Stimulated activated naive CD4-positive, alpha-beta T cell treated with Interleukin-2 at 50 U/mL for 16 hours (primary cell): ENCODE results near the gene FAM151A.

ENCODE experiments used
- DNase-seq: peaks from one replicate; lab custom pipeline; 2025; lab: John Stamatoyannopoulos, UW

FAM151A gene

GRCh38 chr1:54623216-54624007 lies at the start of gene FAM151A:
TSS of gene FAM151A (minus strand) at chr1:54623525. CDS start at chr1:54623395, 130 bp downstream.
- no peak for DNase-seq

GRCh38 chr1:54671985-54672608 lies 48.8 kb upstream of the FAM151A start:
- DNase-seq = peak; percentile 53

GRCh38 chr1:54668567-54668966 lies 45.2 kb upstream of the FAM151A start:
- no peak for DNase-seq

- no peak for DNase-seq
These were observed 44.5 kb upstream of the FAM151A start for GRCh38 chr1:54667797-54668196.

GRCh38 chr1:54666333-54666732 lies 43.0 kb upstream of the FAM151A start:
- no peak for DNase-seq

GRCh38 chr1:54665852-54666251 lies 42.5 kb upstream of the FAM151A start:
- DNase-seq = no peak

GRCh38 chr1:54664364-54664763 lies 41.0 kb upstream of the FAM151A start:
- no peak for DNase-seq

- DNase-seq = no peak
These were observed 40.4 kb upstream of the FAM151A start for GRCh38 chr1:54663725-54664124.

GRCh38 chr1:54658164-54658913 lies 35.0 kb upstream of the FAM151A start:
- DNase-seq = no peak

- DNase-seq = no peak
These were observed 29.7 kb upstream of the FAM151A start for GRCh38 chr1:54653036-54653435.

GRCh38 chr1:54652168-54652567 lies 28.8 kb upstream of the FAM151A start:
- DNase-seq = no peak

GRCh38 chr1:54651608-54652007 lies 28.3 kb upstream of the FAM151A start:
- no peak for DNase-seq

GRCh38 chr1:54650417-54650816 lies 27.1 kb upstream of the FAM151A start:
- DNase-seq = no peak

GRCh38 chr1:54649921-54650320 lies 26.6 kb upstream of the FAM151A start:
- no peak for DNase-seq

- no peak for DNase-seq
These were observed 26.0 kb upstream of the FAM151A start for GRCh38 chr1:54649130-54649898.

- DNase-seq = no peak
These were observed 22.7 kb upstream of the FAM151A start for GRCh38 chr1:54645806-54646676.

- no peak for DNase-seq
These were observed 20.4 kb upstream of the FAM151A start for GRCh38 chr1:54643736-54644135.

GRCh38 chr1:54640863-54641836 lies 17.8 kb upstream of the FAM151A start, which contains the start of gene MROH7:
TSS of gene MROH7 (plus strand) at chr1:54641786. CDS start at chr1:54652927, 11,141 bp downstream.
- DNase-seq = no peak

- no peak for DNase-seq
These were observed 17.0 kb upstream of the FAM151A start for GRCh38 chr1:54640361-54640760.
